HG02981 (cell line): ENCODE measurements around the gene SLC25A34.

Experiments
- ATAC-seq: cut with Tn5 transposase; IDR thresholded peaks from one replicate; pipeline ENCODE4 v1.9.1; 2021; ENCODE audit warnings: mild to moderate bottlenecking, moderate library complexity; ENCODE audit not compliant: unreplicated experiment

Gene SLC25A34

GRCh38 chr1:15767941-15768340 is 31.9 kb downstream of the SLC25A34 start:
- no peak for ATAC-seq

GRCh38 chr1:15768388-15768787 is 32.3 kb downstream of the SLC25A34 start:
- no peak for ATAC-seq

GRCh38 chr1:15770313-15770962 is 34.4 kb downstream of the SLC25A34 start:
- no peak for ATAC-seq

GRCh38 chr1:15771836-15772515 is 35.9 kb downstream of the SLC25A34 start:
- ATAC-seq: no peak

- ATAC-seq: no peak
Measured at GRCh38 chr1:15775706-15776105, 39.6 kb downstream of the SLC25A34 start.

GRCh38 chr1:15777909-15778707 is 42.0 kb downstream of the SLC25A34 start:
- ATAC-seq: no peak

GRCh38 chr1:15785683-15786082 is 49.6 kb downstream of the SLC25A34 start:
- ATAC-seq: no peak

- no peak for ATAC-seq
Measured at GRCh38 chr1:15786581-15786980, 50.5 kb downstream of the SLC25A34 start.

GRCh38 chr1:15788624-15789301 is 52.7 kb downstream of the SLC25A34 start:
- no peak for ATAC-seq
